ENCODE results near the gene LDHA. TPM values are rescaled to one million over a fixed set of nuclear protein-coding genes. Genes with fewer than 3 reads are reported as not detected.

LDHA gene
- polyA plus RNA-seq, 1 donor (not counting 4 experiments of a cell fraction or from before 2014, with no cell fraction given), result 3,668 TPM

GRCh38 chr11:18419040-18419439 lies 24.7 kb downstream of the LDHA start:
- H3K27me3 ChIP-seq (ENCODE audit: control insufficient read depth, extremely low read depth, insufficient read depth, low read length), result no peaks in the 10 kb centered on the region
- no peak overlapping the region for H3K4me3 ChIP-seq (ENCODE audit: control insufficient read depth in 2 of 3, extremely low read depth in 1 of 3, insufficient read depth in 2 of 3, low read depth in 1 of 3, low read length in 3 of 3)
- H3K79me2 ChIP-seq (ENCODE audit: control insufficient read depth, insufficient read depth, low read length), result no peaks in the 10 kb centered on the region
- FAIRE-seq (no peak), DNase-seq (ENCODE audit: low read depth, low spot score) (no peak)
- H3K4me2 ChIP-seq (ENCODE audit: control insufficient read depth, extremely low read depth, insufficient read depth, low read depth, low read length), result no peak overlapping the region
- no peaks in the 10 kb centered on the region for H4K20me1 ChIP-seq (ENCODE audit: control insufficient read depth, extremely low read depth, insufficient read depth, low read length)
- no peaks in the 10 kb centered on the region for H3K36me3 ChIP-seq (ENCODE audit: control insufficient read depth in 2 of 2, extremely low read depth in 1 of 2, insufficient read depth in 2 of 2, low read length in 2 of 2)
- H3K9ac ChIP-seq (ENCODE audit: control insufficient read depth, extremely low read depth, insufficient read depth, low read length), result no peak overlapping the region
- no peaks in the 10 kb centered on the region for H3K9me1 ChIP-seq (ENCODE audit: control insufficient read depth, extremely low read depth, insufficient read depth, low read length)
- TF ChIP-seq, protein P1, sequence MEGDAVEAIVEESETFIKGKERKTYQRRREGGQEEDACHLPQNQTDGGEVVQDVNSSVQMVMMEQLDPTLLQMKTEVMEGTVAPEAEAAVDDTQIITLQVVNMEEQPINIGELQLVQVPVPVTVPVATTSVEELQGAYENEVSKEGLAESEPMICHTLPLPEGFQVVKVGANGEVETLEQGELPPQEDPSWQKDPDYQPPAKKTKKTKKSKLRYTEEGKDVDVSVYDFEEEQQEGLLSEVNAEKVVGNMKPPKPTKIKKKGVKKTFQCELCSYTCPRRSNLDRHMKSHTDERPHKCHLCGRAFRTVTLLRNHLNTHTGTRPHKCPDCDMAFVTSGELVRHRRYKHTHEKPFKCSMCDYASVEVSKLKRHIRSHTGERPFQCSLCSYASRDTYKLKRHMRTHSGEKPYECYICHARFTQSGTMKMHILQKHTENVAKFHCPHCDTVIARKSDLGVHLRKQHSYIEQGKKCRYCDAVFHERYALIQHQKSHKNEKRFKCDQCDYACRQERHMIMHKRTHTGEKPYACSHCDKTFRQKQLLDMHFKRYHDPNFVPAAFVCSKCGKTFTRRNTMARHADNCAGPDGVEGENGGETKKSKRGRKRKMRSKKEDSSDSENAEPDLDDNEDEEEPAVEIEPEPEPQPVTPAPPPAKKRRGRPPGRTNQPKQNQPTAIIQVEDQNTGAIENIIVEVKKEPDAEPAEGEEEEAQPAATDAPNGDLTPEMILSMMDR (optimal IDR thresholded peaks at IDR 0.05 in 1 of 3, IDR thresholded peaks at IDR 0.05 in 1 of 3, conservative IDR thresholded peaks at IDR 0.05 in 1 of 3; ENCODE audit: extremely low read depth in 1 of 3, insufficient read depth in 2 of 3, low read length in 3 of 3), result no peak
- TF ChIP-seq EZH2 (IDR thresholded peaks at IDR 0.05; ENCODE audit: low read length), result no peak
- H3K27ac ChIP-seq (ENCODE audit: control insufficient read depth, insufficient read depth, low read length), result no peak overlapping the region
- no peaks in the 10 kb centered on the region for H3K4me1 ChIP-seq (ENCODE audit: control insufficient read depth, extremely low read depth, insufficient read depth, low read length)
- H2AFZ ChIP-seq (ENCODE audit: control insufficient read depth, low read length), result no peak overlapping the region
- H3K9me3 ChIP-seq (ENCODE audit: control insufficient read depth, low read depth, low read length), result no peaks in the 10 kb centered on the region
- dilution Hi-C loops (cut with MboI; ENCODE audit: extremely low pct_ligation_motif_present, low sequenced_read_pairs), result no loop called here

DNA sequence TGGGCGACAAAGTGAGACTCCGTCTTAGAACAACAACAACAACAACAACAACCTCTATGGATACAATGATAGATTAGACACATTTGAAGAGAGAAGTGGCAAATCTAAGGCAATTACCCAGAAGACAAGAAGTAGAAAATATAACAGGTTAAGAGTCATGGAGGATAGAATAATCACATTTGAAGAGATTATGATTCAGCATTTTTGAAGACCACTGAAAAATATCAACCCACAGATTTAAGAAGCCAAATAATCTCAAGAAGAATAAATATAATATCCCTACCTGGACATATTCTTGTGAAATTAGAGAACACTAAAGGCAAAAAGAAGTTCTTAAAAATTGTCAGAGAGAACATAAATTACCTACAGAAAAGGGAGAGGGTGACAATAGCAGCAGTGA lies 25.7 kb downstream of the LDHA start:
- dilution Hi-C loops (cut with MboI; ENCODE audit: extremely low pct_ligation_motif_present, low sequenced_read_pairs), result no loop called here
- Histone ChIP-seq H3K9ac (ENCODE audit: control insufficient read depth, extremely low read depth, insufficient read depth, low read length) (no peak overlapping the region), H3K9me1 (ENCODE audit: control insufficient read depth, extremely low read depth, insufficient read depth, low read length) (no peaks in the 10 kb centered on the region), H3K36me3 (ENCODE audit: control insufficient read depth in 2 of 2, extremely low read depth in 1 of 2, insufficient read depth in 2 of 2, low read length in 2 of 2) (no peaks in the 10 kb centered on the region), H3K4me1 (ENCODE audit: control insufficient read depth, extremely low read depth, insufficient read depth, low read length) (no peaks in the 10 kb centered on the region), H3K4me2 (ENCODE audit: control insufficient read depth, extremely low read depth, insufficient read depth, low read depth, low read length) (no peak overlapping the region), H3K4me3 (ENCODE audit: control insufficient read depth in 2 of 3, extremely low read depth in 1 of 3, insufficient read depth in 2 of 3, low read depth in 1 of 3, low read length in 3 of 3) (no peak overlapping the region), H3K27me3 (ENCODE audit: control insufficient read depth, extremely low read depth, insufficient read depth, low read length) (no peaks in the 10 kb centered on the region), H4K20me1 (ENCODE audit: control insufficient read depth, extremely low read depth, insufficient read depth, low read length) (no peaks in the 10 kb centered on the region), H2AFZ (ENCODE audit: control insufficient read depth, low read length) (no peak overlapping the region), H3K9me3 (ENCODE audit: control insufficient read depth, low read depth, low read length) (no peaks in the 10 kb centered on the region), H3K27ac (ENCODE audit: control insufficient read depth, insufficient read depth, low read length) (no peak overlapping the region), H3K79me2 (ENCODE audit: control insufficient read depth, insufficient read depth, low read length) (no peaks in the 10 kb centered on the region)
- FAIRE-seq, result no peak
- no peak for DNase-seq (ENCODE audit: low read depth, low spot score)
- TF ChIP-seq EZH2 (IDR thresholded peaks at IDR 0.05; ENCODE audit: low read length), result no peak
- TF ChIP-seq, protein P1 (optimal IDR thresholded peaks at IDR 0.05 in 1 of 3, IDR thresholded peaks at IDR 0.05 in 1 of 3, conservative IDR thresholded peaks at IDR 0.05 in 1 of 3; ENCODE audit: extremely low read depth in 1 of 3, insufficient read depth in 2 of 3, low read length in 3 of 3), result no peak

Measured in keratinocyte (primary cell).